Breast epithelium (tissue), 4 donors: Measurements from ENCODE around the gene SRRM4. TPM values are rescaled to one million over a fixed set of nuclear protein-coding genes. Genes with fewer than 3 reads are reported as not detected.

ENCODE experiments used
- DNase-seq, 2 donors: peaks; one replicate each; pipeline ENCODE4 v3.0.0-alpha.2; 2019; ENCODE audit warnings: low spot score in 2 of 2
- H3K27ac ChIP-seq, 2 donors: fragments of 200-600 bp; sonication (generic) in 1 of 2; one replicate each; pipeline ENCODE4 v1.5.1; 2016 to 2019; ENCODE audit warnings: mild to moderate bottlenecking in 1 of 2
- H3K27me3 ChIP-seq, 2 donors: fragments of 200-600 bp; sonication (generic) in 1 of 2; one replicate each; pipeline versions ENCODE4 v1.5.1 to v1.6.0; 2017 to 2019; ENCODE audit warnings: control low read depth in 1 of 2, mild to moderate bottlenecking in 1 of 2
- H3K36me3 ChIP-seq: fragments of 200-600 bp; one replicate; pipeline ENCODE4 v1.5.1; 2019
- H3K4me1 ChIP-seq, 2 donors: fragments of 200-600 bp; sonication (generic); one replicate each; pipeline ENCODE4 v1.5.1; 2016 to 2019; ENCODE audit warnings: control low read depth in 1 of 2
- H3K4me3 ChIP-seq, 3 donors: fragments of 200-600 bp; sonication (generic); 1 replicate in 2 of 3; 2 replicates in 1 of 3; pipeline ENCODE4 v1.5.1; 2016 to 2019; ENCODE audit warnings: mild to moderate bottlenecking in 3 of 3, moderate library complexity in 2 of 3
- H3K9me3 ChIP-seq, 2 donors: fragments of 200-600 bp; sonication (generic) in 1 of 2; one replicate each; pipeline ENCODE4 v1.5.1; 2016 to 2019; ENCODE audit warnings: control low read depth in 1 of 2
- POLR2A ChIP-seq: fragments of 450-650 bp; IDR thresholded peaks from one replicate; pipeline ENCODE4 v1.6.1; 2016; ENCODE audit warnings: antibody characterized with exemption, mild to moderate bottlenecking, moderate library complexity
- POLR2AphosphoS5 ChIP-seq, 3 donors: sonication (generic); formaldehyde crosslinking; IDR thresholded peaks; one replicate each; pipeline ENCODE4 v1.6.1; 2017; ENCODE audit warnings: antibody characterized with exemption in 3 of 3
- intact Hi-C: fragments of 100-400 bp; cut with DNase I; formaldehyde crosslinking; loops from one replicate; pipeline ENCODE4 v1.15.1; 2023; ENCODE audit warnings: low total_unique reads
- total RNA-seq, 3 donors: library from RNA; depleted of rRNA; stranded (reverse); fragments of >200 nt; gene quantifications; one replicate each; pipeline ENCODE4 v1.1.0, GENCODE V29; 2016
- TF ChIP-seq, protein P1 (sequence below), 3 donors: fragments of 450-650 bp; IDR thresholded peaks; one replicate each; pipeline ENCODE4 v1.5.1; 2016 to 2017; ENCODE audit warnings: antibody characterized with exemption in 3 of 3, mild to moderate bottlenecking in 3 of 3, moderate library complexity in 3 of 3

The SRRM4 gene
- total RNA-seq, 3 donors from 2014 or later, result not detected

DNA sequence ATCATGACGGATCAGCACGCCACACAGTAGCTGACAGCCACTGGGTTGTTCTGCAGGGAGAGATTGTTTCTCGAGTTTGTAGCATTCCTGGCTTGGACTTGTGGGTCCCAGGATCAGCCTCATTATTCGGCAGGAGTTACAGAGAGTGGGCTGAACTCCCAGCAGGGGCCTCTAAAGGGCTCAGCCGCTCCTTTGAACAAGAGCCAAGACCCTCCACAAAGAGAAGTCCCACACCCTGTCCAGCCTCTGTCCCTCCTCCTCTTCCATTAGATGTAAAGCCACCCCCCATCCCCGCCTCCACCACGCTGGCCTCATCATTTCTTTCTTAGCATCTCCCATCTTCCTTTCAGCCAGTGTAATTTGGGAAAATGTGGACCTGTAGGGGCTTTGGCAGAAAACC, 100.7 kb downstream of the SRRM4 start:
- no peak for TF ChIP-seq POLR2AphosphoS5 (IDR thresholded peaks at IDR 0.05)
- TF ChIP-seq, protein P1, sequence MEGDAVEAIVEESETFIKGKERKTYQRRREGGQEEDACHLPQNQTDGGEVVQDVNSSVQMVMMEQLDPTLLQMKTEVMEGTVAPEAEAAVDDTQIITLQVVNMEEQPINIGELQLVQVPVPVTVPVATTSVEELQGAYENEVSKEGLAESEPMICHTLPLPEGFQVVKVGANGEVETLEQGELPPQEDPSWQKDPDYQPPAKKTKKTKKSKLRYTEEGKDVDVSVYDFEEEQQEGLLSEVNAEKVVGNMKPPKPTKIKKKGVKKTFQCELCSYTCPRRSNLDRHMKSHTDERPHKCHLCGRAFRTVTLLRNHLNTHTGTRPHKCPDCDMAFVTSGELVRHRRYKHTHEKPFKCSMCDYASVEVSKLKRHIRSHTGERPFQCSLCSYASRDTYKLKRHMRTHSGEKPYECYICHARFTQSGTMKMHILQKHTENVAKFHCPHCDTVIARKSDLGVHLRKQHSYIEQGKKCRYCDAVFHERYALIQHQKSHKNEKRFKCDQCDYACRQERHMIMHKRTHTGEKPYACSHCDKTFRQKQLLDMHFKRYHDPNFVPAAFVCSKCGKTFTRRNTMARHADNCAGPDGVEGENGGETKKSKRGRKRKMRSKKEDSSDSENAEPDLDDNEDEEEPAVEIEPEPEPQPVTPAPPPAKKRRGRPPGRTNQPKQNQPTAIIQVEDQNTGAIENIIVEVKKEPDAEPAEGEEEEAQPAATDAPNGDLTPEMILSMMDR (IDR thresholded peaks at IDR 0.05), result no peak
- TF ChIP-seq POLR2A, result no peak
- no peaks in the 10 kb centered on the region for H3K4me1 ChIP-seq
- H3K36me3 ChIP-seq, result no peaks in the 10 kb centered on the region
- peaks cover 0 to 34% of the 10 kb centered on the region in 2 donors for H3K27me3 ChIP-seq
- intact Hi-C loops, result no loop called here
- H3K27ac ChIP-seq, result no peak overlapping the region
- no peaks in the 10 kb centered on the region for H3K9me3 ChIP-seq
- no peak overlapping the region for H3K4me3 ChIP-seq
- no peak for DNase-seq

DNA sequence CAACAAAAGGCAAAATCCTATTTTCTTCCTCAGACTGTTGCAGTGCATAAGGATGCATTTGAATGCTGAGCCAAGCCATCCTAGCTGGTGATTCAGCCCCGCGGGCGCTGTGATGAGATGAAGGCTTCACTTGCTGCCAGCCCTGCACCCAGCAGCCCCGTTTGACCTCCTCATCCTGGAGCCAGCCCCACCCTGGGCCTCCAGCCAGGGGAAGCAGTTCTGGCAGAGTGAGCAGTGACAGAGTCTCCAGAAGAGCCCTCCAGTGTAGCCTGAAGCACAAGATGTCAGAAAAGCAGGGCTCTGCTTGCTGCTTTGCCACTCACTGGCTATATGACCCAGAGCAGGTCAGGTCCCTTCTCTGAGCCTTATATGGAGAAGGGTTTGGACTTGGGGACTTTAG, 101.2 kb downstream of the SRRM4 start:
- Histone ChIP-seq H3K36me3 (no peaks in the 10 kb centered on the region), H3K4me1 (no peaks in the 10 kb centered on the region), H3K4me3 (no peak overlapping the region), H3K27me3 (peaks cover 0 to 38% of the 10 kb centered on the region in 2 donors), H3K27ac (no peak overlapping the region), H3K9me3 (no peaks in the 10 kb centered on the region)
- intact Hi-C loops, result no loop called here
- no peak for DNase-seq
- TF ChIP-seq POLR2AphosphoS5 (IDR thresholded peaks at IDR 0.05) (no peak), POLR2A (no peak)
- TF ChIP-seq, protein P1 (IDR thresholded peaks at IDR 0.05), result no peak

DNA sequence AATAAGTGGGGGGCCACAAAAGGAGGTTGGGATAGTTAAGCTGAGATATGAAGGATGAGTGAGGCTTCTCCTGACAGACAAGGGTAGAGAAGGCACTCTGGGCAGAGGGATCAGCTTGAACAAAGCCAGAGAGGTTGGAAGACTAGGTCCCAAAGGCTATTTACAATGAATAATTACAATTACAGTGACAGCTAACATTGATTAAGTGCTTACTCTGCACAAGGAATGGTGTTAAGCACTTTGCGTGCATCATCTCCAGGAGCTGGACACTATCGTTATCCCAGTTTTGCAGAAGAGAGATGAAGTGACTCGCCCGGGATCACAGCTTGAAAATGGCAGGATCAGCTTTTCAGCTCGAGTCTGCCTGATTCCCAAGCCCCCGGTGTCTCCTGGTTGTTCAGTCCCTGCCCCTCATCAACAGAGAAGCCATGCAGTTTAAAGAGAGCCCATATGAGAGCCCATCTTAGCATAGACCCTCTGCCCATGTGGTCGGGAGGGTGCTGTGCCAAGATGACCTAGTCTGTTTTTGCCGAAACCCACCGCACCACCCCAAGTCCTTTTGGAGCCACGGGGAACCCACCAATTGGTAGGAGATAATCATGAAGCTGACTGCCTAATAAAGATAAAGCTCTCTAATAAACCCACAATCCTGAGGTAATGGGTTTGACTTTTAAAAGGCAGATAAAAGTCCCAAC, 107.5 kb downstream of the SRRM4 start:
- Histone ChIP-seq H3K36me3 (no peaks in the 10 kb centered on the region), H3K4me3 (no peak overlapping the region), H3K27ac (no peak overlapping the region), H3K27me3 (peaks cover 0 to 49% of the 10 kb centered on the region in 2 donors), H3K4me1 (no peaks in the 10 kb centered on the region), H3K9me3 (no peaks in the 10 kb centered on the region)
- TF ChIP-seq POLR2AphosphoS5 (IDR thresholded peaks at IDR 0.05) (no peak), POLR2A (no peak)
- TF ChIP-seq, protein P1 (IDR thresholded peaks at IDR 0.05), result no peak
- DNase-seq, result no peak
- intact Hi-C loops, result no loop called here

DNA sequence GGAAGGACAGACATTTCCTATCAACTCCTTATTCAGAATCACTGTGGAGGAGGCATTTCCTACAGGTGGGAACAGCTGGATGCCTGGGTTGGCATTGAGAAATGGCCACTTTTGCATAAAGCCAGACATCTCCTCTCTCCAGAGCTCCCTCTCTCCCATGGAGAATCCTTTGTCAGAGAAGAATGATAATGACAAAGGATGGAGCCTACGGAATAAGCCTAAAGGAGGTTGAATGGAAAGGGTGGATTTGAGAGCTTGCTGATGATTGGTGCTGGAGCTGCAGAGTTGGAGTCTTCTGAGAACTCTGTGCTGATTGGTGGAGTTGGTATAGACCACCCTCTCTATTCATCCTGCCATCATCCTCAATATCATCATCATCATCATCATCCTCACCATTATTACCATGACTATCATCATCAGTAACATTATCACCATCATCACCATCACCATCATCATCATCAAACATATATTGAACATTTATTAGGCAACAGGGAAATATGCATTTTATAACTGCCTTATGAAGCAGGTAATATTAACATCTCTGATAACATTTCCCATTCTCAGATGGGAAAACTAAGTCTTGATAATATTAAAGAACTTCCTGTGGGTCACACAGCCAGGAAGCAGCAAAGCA, 108.2 kb downstream of the SRRM4 start:
- Histone ChIP-seq H3K36me3 (no peaks in the 10 kb centered on the region), H3K27me3 (peaks cover 0 to 49% of the 10 kb centered on the region in 2 donors), H3K27ac (no peak overlapping the region), H3K9me3 (no peaks in the 10 kb centered on the region), H3K4me3 (no peak overlapping the region), H3K4me1 (no peaks in the 10 kb centered on the region)
- intact Hi-C loops, result no loop called here
- no peak for TF ChIP-seq POLR2A
- TF ChIP-seq POLR2AphosphoS5 (IDR thresholded peaks at IDR 0.05), result no peak
- TF ChIP-seq, protein P1 (IDR thresholded peaks at IDR 0.05), result no peak
- DNase-seq, result no peak

DNA sequence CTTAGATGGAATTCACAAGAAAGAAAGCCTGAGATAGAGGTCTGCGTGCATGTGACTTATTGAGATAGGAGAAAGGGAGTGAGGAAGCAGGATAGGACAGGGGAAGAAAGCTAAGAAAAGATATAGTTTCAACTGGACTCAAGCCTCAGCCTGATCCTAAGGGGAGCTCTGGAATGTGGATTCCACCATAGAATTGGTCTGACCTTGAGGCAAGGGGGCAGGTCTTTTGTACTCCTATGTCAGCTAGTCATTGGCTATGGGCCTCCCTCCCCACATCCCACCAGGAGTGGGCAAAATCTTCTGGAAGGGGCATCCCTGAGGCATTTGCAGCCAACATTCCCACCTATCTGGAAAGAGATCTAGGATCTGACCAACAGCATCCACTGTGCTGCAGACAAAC, 108.9 kb downstream of the SRRM4 start:
- H3K27me3 ChIP-seq, result peaks cover 0 to 42% of the 10 kb centered on the region in 2 donors
- H3K36me3 ChIP-seq, result no peaks in the 10 kb centered on the region
- no peaks in the 10 kb centered on the region for H3K4me1 ChIP-seq
- TF ChIP-seq POLR2A (no peak), POLR2AphosphoS5 (IDR thresholded peaks at IDR 0.05) (no peak)
- no peak for DNase-seq
- no peaks in the 10 kb centered on the region for H3K9me3 ChIP-seq
- H3K4me3 ChIP-seq, result no peak overlapping the region
- intact Hi-C loops, result no loop called here
- no peak overlapping the region for H3K27ac ChIP-seq
